GM18858 (cell line): ENCODE measurements around the gene CHD9.

ENCODE experiments used
- ATAC-seq: cut with Tn5 transposase; IDR thresholded peaks from one replicate; pipeline ENCODE4 v1.9.1; 2021; ENCODE audit not compliant: unreplicated experiment

CHD9 gene

GRCh38 chr16:53123747-53124146, 69.0 kb downstream of the CHD9 start:
- ATAC-seq = no peak

- no peak for ATAC-seq
Observed at GRCh38 chr16:53126390-53126789, 71.6 kb downstream of the CHD9 start.

- no peak for ATAC-seq
Observed at GRCh38 chr16:53129281-53130158, 74.7 kb downstream of the CHD9 start.

- peak; percentile 68 for ATAC-seq
Observed at GRCh38 chr16:53130159-53131049, 75.6 kb downstream of the CHD9 start.

- ATAC-seq = no peak
Observed at GRCh38 chr16:53131050-53131362, 76.2 kb downstream of the CHD9 start.

- no peak for ATAC-seq
Observed at GRCh38 chr16:53131363-53132071, 76.7 kb downstream of the CHD9 start.

GRCh38 chr16:53132406-53132805, 77.6 kb downstream of the CHD9 start:
- no peak for ATAC-seq

- no peak for ATAC-seq
Observed at GRCh38 chr16:53135329-53135728, 80.5 kb downstream of the CHD9 start.

GRCh38 chr16:53142823-53143568, 88.2 kb downstream of the CHD9 start:
- no peak for ATAC-seq

- ATAC-seq = no peak
Observed at GRCh38 chr16:53147500-53148065, 92.8 kb downstream of the CHD9 start.

- ATAC-seq = no peak
Observed at GRCh38 chr16:53150769-53151168, 96.0 kb downstream of the CHD9 start.

GRCh38 chr16:53152329-53152728, 97.5 kb downstream of the CHD9 start:
- ATAC-seq = no peak

GRCh38 chr16:53153130-53153529, 98.3 kb downstream of the CHD9 start:
- ATAC-seq = no peak

- ATAC-seq = no peak
Observed at GRCh38 chr16:53154513-53154912, 99.7 kb downstream of the CHD9 start.

- no peak for ATAC-seq
Observed at GRCh38 chr16:53156516-53156915, 101.7 kb downstream of the CHD9 start.

GRCh38 chr16:53159781-53160436, 105.1 kb downstream of the CHD9 start:
- ATAC-seq = no peak

- no peak for ATAC-seq
Observed at GRCh38 chr16:53166099-53166498, 111.3 kb downstream of the CHD9 start.

- ATAC-seq = no peak
Observed at GRCh38 chr16:53168744-53169143, 114.0 kb downstream of the CHD9 start.

GRCh38 chr16:53172517-53172916, 117.7 kb downstream of the CHD9 start:
- no peak for ATAC-seq

GRCh38 chr16:53175118-53175517, 120.3 kb downstream of the CHD9 start:
- no peak for ATAC-seq
